Spleen (tissue), 7 donors: ENCODE results near the gene KCNH8.

Experiments used
- POLR2A ChIP-seq, 3 donors: fragments of 450-650 bp; IDR thresholded peaks; one replicate each; pipeline ENCODE4 v1.5.1; 2017; ENCODE audit warnings: antibody characterized with exemption in 3 of 3, mild to moderate bottlenecking in 1 of 3
- TF ChIP-seq, protein P1 (sequence below), 11 experiments: fragments of 200-600 bp in 7 of 11; fragments of 450-650 bp in 4 of 11; sonication (generic) in 4 of 11; IDR thresholded peaks in 8 of 11; conservative IDR thresholded peaks in 3 of 11; 1 replicate in 7 of 11; 2 replicates in 4 of 11; pipeline versions ENCODE4 v1.4.0 to v1.8.0; 2016 to 2021; ENCODE audit warnings: antibody characterized with exemption in 11 of 11, inconsistent platforms in 4 of 11, mild to moderate bottlenecking in 1 of 11
- donor health status: DM: no; HTN: no; CAD: no; lungs with moderate emphysema.
- donor health status: DM: no; HTN: no; CAD: no.
- donor health status: DM: no; HTN: no; CAD: no.

- TF ChIP-seq POLR2A (IDR thresholded peaks at IDR 0.05) = no peak
- TF ChIP-seq, protein P1, sequence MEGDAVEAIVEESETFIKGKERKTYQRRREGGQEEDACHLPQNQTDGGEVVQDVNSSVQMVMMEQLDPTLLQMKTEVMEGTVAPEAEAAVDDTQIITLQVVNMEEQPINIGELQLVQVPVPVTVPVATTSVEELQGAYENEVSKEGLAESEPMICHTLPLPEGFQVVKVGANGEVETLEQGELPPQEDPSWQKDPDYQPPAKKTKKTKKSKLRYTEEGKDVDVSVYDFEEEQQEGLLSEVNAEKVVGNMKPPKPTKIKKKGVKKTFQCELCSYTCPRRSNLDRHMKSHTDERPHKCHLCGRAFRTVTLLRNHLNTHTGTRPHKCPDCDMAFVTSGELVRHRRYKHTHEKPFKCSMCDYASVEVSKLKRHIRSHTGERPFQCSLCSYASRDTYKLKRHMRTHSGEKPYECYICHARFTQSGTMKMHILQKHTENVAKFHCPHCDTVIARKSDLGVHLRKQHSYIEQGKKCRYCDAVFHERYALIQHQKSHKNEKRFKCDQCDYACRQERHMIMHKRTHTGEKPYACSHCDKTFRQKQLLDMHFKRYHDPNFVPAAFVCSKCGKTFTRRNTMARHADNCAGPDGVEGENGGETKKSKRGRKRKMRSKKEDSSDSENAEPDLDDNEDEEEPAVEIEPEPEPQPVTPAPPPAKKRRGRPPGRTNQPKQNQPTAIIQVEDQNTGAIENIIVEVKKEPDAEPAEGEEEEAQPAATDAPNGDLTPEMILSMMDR (IDR thresholded peaks at IDR 0.05 in 8 of 11, conservative IDR thresholded peaks at IDR 0.05 in 3 of 11) = no peak
Measured at GRCh38 chr3:19342389-19342788, 194.1 kb downstream of the KCNH8 start.
